WTC11 (cell line): ENCODE measurements around the gene CIDEB. TPM values are rescaled to one million over a fixed set of nuclear protein-coding genes. Genes with fewer than 3 reads are reported as not detected.

ENCODE experiments used
- ATAC-seq: fragments of 200-7000 bp; cut with Tn5 transposase; 2 replicates; pipeline ENCODE4 v1.10.0; 2021; ENCODE audit warnings: mild to moderate bottlenecking, moderate library complexity
- CTCF ChIA-PET: fragments of 300-600 bp; sonication (Branson Sonifier 250); formaldehyde crosslinking; loops from one replicate; lab custom pipeline; 2021; ENCODE audit warnings: antibody characterized with exemption; lab: Charles Lee
- POLR2A ChIA-PET: fragments of 350-600 bp; sonication (Branson Sonifier 250); formaldehyde crosslinking; loops from one replicate; lab custom pipeline; 2021; ENCODE audit warnings: antibody characterized with exemption; lab: Charles Lee
- DNase-seq: peaks from one replicate; pipeline ENCODE4 v3.0.0; 2021; ENCODE audit warnings: low spot score
- H3K27ac Mint-ChIP-seq: 2 replicates; pipeline ENCODE4 v1.8.0; 2021; ENCODE audit warnings: mixed read lengths
- H3K27me3 Mint-ChIP-seq: 2 replicates; pipeline ENCODE4 v1.8.0; 2021; ENCODE audit warnings: low read depth, mild to moderate bottlenecking, moderate library complexity, mixed read lengths
- H3K36me3 Mint-ChIP-seq: 2 replicates; pipeline ENCODE4 v1.8.0; 2021; ENCODE audit warnings: mixed read lengths
- H3K4me1 Mint-ChIP-seq: 2 replicates; pipeline ENCODE4 v1.8.0; 2022; ENCODE audit warnings: mixed read lengths
- H3K4me3 Mint-ChIP-seq: 2 replicates; pipeline ENCODE4 v1.8.0; 2021; ENCODE audit warnings: mild to moderate bottlenecking, moderate library complexity, mixed read lengths
- H3K9me3 Mint-ChIP-seq: 2 replicates; pipeline ENCODE4 v1.8.0; 2021; ENCODE audit warnings: mixed read lengths
- FOXJ3 ChIP-seq: sonication (generic); formaldehyde crosslinking; IDR thresholded peaks from 2 replicates; pipeline ENCODE4 v1.9.0; 2021; ENCODE audit warnings: missing genetic modification reagents, mild to moderate bottlenecking, borderline replicate concordance
- JUN ChIP-seq: sonication (generic); formaldehyde crosslinking; IDR thresholded peaks from 2 replicates; pipeline ENCODE4 v1.8.0; 2023; ENCODE audit warnings: mild to moderate bottlenecking, missing genetic modification reagents
- MYBL2 ChIP-seq: sonication (generic); formaldehyde crosslinking; IDR thresholded peaks from 2 replicates; pipeline ENCODE4 v1.8.1; 2023; ENCODE audit warnings: mild to moderate bottlenecking, moderate library complexity, missing genetic modification reagents
- NFATC4 ChIP-seq: fragments of 250-450 bp; sonication (Bioruptor Pico); IDR thresholded peaks from 2 replicates; pipeline ENCODE4 v1.9.0; 2021; ENCODE audit warnings: mild to moderate bottlenecking
- RELA ChIP-seq: sonication (generic); formaldehyde crosslinking; IDR thresholded peaks from 2 replicates; pipeline ENCODE4 v1.8.1; 2022; ENCODE audit warnings: missing genetic modification reagents, mild to moderate bottlenecking, borderline replicate concordance
- SMAD4 ChIP-seq: sonication (generic); formaldehyde crosslinking; IDR thresholded peaks from 2 replicates; pipeline ENCODE4 v1.8.0; 2022; ENCODE audit warnings: mild to moderate bottlenecking, missing genetic modification reagents
- TCF7 ChIP-seq: sonication (generic); formaldehyde crosslinking; IDR thresholded peaks from 2 replicates; pipeline ENCODE4 v1.8.0; 2022; ENCODE audit warnings: mild to moderate bottlenecking, low read depth, missing genetic modification reagents, moderate library complexity
- TEAD1 ChIP-seq: sonication (generic); formaldehyde crosslinking; IDR thresholded peaks from 2 replicates; pipeline ENCODE4 v1.8.0; 2022; ENCODE audit warnings: mild to moderate bottlenecking, missing genetic modification reagents
- ZNF423 ChIP-seq: fragments of 250-450 bp; sonication (Bioruptor Pico); IDR thresholded peaks from 2 replicates; pipeline ENCODE4 v2.1.2; 2022; ENCODE audit warnings: mild to moderate bottlenecking, moderate library complexity
- total RNA-seq: library from RNA; stranded (reverse); gene quantifications from 3 replicates; pipeline ENCODE4 v1.2.3, GENCODE V29; 2021
- TF ChIP-seq, protein P1 (sequence below): fragments of 250-450 bp; sonication (Bioruptor Pico); IDR thresholded peaks from 2 replicates; pipeline ENCODE4 v1.9.0; 2021; ENCODE audit warnings: moderate library complexity, mild to moderate bottlenecking, inconsistent platforms, borderline replicate concordance
- TF ChIP-seq, protein P2 (sequence below): sonication (generic); formaldehyde crosslinking; IDR thresholded peaks from 2 replicates; pipeline ENCODE4 v1.8.1; 2023; ENCODE audit warnings: mild to moderate bottlenecking, missing genetic modification reagents, moderate library complexity
- TF ChIP-seq, protein P3 (sequence below): sonication (generic); formaldehyde crosslinking; IDR thresholded peaks from 2 replicates; pipeline ENCODE4 v1.8.1; 2022; ENCODE audit warnings: low read depth, mild to moderate bottlenecking, moderate library complexity, missing genetic modification reagents, borderline replicate concordance
- TF ChIP-seq, protein P4 (sequence below): sonication (generic); formaldehyde crosslinking; IDR thresholded peaks from 2 replicates; pipeline ENCODE4 v1.8.0; 2022; ENCODE audit warnings: missing genetic modification reagents
- TF ChIP-seq, protein P5 (sequence below): sonication (generic); formaldehyde crosslinking; IDR thresholded peaks from 2 replicates; pipeline ENCODE4 v1.8.0; 2023; ENCODE audit warnings: missing genetic modification reagents, mild to moderate bottlenecking, borderline replicate concordance

CIDEB gene
- total RNA-seq, 1 experiment from 2014 or later: 4.7 TPM

DNA sequence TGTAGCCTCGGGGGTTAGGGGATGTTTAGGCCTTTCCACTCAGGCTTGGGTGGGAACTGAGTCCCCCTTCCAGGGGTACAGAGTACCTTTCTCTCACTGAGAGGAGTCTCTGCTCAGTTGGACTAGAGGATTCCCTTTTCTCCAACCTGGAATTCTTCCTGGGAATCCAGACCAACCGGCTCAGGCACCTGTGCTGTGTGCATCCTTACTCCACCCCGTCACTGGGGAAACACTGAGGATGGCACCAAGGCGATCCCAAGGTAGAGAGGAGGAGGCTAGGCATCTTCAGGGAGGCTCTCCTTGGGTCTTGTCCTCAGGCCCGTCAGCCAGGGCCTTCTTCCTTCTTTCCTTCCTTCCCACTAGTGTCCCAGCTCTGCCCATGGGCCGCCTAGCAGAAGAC lies 43.9 kb downstream of the CIDEB start:
- H3K4me1 Mint-ChIP-seq: no peaks in the 10 kb centered on the region
- DNase-seq (no peak), ATAC-seq (no peak)
- TF ChIP-seq FOXJ3: no peak
- no peak for TF ChIP-seq SMAD4 (CRISPR knock-in tag)
- TF ChIP-seq, protein P1, sequence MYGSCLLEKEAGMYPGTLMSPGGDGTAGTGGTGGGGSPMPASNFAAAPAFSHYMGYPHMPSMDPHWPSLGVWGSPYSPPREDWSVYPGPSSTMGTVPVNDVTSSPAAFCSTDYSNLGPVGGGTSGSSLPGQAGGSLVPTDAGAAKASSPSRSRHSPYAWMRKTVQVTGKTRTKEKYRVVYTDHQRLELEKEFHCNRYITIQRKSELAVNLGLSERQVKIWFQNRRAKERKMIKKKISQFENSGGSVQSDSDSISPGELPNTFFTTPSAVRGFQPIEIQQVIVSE (CRISPR knock-in tag): no peak
- TF ChIP-seq TEAD1 (CRISPR knock-in tag): no peak
- TF ChIP-seq JUN (CRISPR knock-in tag): no peak
- TF ChIP-seq, protein P2, sequence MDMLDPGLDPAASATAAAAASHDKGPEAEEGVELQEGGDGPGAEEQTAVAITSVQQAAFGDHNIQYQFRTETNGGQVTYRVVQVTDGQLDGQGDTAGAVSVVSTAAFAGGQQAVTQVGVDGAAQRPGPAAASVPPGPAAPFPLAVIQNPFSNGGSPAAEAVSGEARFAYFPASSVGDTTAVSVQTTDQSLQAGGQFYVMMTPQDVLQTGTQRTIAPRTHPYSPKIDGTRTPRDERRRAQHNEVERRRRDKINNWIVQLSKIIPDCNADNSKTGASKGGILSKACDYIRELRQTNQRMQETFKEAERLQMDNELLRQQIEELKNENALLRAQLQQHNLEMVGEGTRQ (CRISPR knock-in tag): no peak
- TF ChIP-seq, protein P3, sequence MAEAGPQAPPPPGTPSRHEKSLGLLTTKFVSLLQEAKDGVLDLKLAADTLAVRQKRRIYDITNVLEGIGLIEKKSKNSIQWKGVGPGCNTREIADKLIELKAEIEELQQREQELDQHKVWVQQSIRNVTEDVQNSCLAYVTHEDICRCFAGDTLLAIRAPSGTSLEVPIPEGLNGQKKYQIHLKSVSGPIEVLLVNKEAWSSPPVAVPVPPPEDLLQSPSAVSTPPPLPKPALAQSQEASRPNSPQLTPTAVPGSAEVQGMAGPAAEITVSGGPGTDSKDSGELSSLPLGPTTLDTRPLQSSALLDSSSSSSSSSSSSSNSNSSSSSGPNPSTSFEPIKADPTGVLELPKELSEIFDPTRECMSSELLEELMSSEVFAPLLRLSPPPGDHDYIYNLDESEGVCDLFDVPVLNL (CRISPR knock-in tag): no peak
- no peak for TF ChIP-seq ZNF423 (CRISPR knock-in tag)
- TF ChIP-seq MYBL2 (CRISPR knock-in tag): no peak
- TF ChIP-seq, protein P4, sequence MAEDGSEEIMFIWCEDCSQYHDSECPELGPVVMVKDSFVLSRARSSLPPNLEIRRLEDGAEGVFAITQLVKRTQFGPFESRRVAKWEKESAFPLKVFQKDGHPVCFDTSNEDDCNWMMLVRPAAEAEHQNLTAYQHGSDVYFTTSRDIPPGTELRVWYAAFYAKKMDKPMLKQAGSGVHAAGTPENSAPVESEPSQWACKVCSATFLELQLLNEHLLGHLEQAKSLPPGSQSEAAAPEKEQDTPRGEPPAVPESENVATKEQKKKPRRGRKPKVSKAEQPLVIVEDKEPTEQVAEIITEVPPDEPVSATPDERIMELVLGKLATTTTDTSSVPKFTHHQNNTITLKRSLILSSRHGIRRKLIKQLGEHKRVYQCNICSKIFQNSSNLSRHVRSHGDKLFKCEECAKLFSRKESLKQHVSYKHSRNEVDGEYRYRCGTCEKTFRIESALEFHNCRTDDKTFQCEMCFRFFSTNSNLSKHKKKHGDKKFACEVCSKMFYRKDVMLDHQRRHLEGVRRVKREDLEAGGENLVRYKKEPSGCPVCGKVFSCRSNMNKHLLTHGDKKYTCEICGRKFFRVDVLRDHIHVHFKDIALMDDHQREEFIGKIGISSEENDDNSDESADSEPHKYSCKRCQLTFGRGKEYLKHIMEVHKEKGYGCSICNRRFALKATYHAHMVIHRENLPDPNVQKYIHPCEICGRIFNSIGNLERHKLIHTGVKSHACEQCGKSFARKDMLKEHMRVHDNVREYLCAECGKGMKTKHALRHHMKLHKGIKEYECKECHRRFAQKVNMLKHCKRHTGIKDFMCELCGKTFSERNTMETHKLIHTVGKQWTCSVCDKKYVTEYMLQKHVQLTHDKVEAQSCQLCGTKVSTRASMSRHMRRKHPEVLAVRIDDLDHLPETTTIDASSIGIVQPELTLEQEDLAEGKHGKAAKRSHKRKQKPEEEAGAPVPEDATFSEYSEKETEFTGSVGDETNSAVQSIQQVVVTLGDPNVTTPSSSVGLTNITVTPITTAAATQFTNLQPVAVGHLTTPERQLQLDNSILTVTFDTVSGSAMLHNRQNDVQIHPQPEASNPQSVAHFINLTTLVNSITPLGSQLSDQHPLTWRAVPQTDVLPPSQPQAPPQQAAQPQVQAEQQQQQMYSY (CRISPR knock-in tag): no peak
- no peak for TF ChIP-seq NFATC4 (CRISPR knock-in tag)
- TF ChIP-seq TCF7 (CRISPR knock-in tag): no peak
- TF ChIP-seq, protein P5, sequence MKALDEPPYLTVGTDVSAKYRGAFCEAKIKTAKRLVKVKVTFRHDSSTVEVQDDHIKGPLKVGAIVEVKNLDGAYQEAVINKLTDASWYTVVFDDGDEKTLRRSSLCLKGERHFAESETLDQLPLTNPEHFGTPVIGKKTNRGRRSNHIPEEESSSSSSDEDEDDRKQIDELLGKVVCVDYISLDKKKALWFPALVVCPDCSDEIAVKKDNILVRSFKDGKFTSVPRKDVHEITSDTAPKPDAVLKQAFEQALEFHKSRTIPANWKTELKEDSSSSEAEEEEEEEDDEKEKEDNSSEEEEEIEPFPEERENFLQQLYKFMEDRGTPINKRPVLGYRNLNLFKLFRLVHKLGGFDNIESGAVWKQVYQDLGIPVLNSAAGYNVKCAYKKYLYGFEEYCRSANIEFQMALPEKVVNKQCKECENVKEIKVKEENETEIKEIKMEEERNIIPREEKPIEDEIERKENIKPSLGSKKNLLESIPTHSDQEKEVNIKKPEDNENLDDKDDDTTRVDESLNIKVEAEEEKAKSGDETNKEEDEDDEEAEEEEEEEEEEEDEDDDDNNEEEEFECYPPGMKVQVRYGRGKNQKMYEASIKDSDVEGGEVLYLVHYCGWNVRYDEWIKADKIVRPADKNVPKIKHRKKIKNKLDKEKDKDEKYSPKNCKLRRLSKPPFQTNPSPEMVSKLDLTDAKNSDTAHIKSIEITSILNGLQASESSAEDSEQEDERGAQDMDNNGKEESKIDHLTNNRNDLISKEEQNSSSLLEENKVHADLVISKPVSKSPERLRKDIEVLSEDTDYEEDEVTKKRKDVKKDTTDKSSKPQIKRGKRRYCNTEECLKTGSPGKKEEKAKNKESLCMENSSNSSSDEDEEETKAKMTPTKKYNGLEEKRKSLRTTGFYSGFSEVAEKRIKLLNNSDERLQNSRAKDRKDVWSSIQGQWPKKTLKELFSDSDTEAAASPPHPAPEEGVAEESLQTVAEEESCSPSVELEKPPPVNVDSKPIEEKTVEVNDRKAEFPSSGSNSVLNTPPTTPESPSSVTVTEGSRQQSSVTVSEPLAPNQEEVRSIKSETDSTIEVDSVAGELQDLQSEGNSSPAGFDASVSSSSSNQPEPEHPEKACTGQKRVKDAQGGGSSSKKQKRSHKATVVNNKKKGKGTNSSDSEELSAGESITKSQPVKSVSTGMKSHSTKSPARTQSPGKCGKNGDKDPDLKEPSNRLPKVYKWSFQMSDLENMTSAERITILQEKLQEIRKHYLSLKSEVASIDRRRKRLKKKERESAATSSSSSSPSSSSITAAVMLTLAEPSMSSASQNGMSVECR: no peak
- TF ChIP-seq RELA (CRISPR knock-in tag): no peak
- POLR2A ChIA-PET: no interaction called here
- no peak overlapping the region for H3K4me3 Mint-ChIP-seq
- no peaks in the 10 kb centered on the region for H3K27me3 Mint-ChIP-seq
- no peaks in the 10 kb centered on the region for H3K9me3 Mint-ChIP-seq
- no peak overlapping the region for H3K27ac Mint-ChIP-seq
- peaks cover 4% of the 10 kb centered on the region; the same call in 1 of the 2 replicates for H3K36me3 Mint-ChIP-seq
- CTCF ChIA-PET: interaction anchor here (1.2 to 2.6 kb wide), 2 partner anchors 21 to 44 kb away, joined by 4 to 17 read pairs; partner anchors contain the start of genes CIDEB and TINF2
